ENCODE measurements around the gene ST6GALNAC5. TPM values are rescaled to one million over a fixed set of nuclear protein-coding genes. Genes with fewer than 3 reads are reported as not detected.

The ST6GALNAC5 gene
- total and polyA plus RNA-seq, 2 donors (not counting 3 experiments of a cell fraction or from before 2014, with no cell fraction given), result not detected

GRCh38 chr1:77060000-77060399 lies 192.7 kb downstream of the ST6GALNAC5 start:
- intact Hi-C loops (cut with micrococcal nuclease) (no loop called here), dilution Hi-C loops (cut with MboI; ENCODE audit: extremely low pct_ligation_motif_present, low sequenced_read_pairs) (no loop called here)
- no TSS peak for BruUV-seq (replicated peaks)
- Histone ChIP-seq H4K20me1 (replicated peaks; ENCODE audit: control insufficient read depth, extremely low read depth, insufficient read depth, low read length) (no peaks in the 10 kb centered on the region), H3K4me2 (ENCODE audit: insufficient read depth, low read length) (no peak overlapping the region), H2AFZ (ENCODE audit: low read depth, low read length) (no peak overlapping the region), H3K36me3 (ENCODE audit: control insufficient read depth in 2 of 2, extremely low read depth in 1 of 2, insufficient read depth in 2 of 2, low read length in 2 of 2) (no peaks in the 10 kb centered on the region), H3K9me1 (replicated peaks; ENCODE audit: control insufficient read depth, extremely low read depth, insufficient read depth, low read length) (no peaks in the 10 kb centered on the region), H3K79me2 (ENCODE audit: control insufficient read depth, insufficient read depth, low read length) (no peaks in the 10 kb centered on the region), H3K4me3 (replicated peaks in 1 of 3; ENCODE audit: insufficient read depth in 1 of 3, low read depth in 1 of 3, low read length in 3 of 3) (no peak overlapping the region), H3K9ac (replicated peaks; ENCODE audit: extremely low read depth, insufficient read depth, low read length) (no peak overlapping the region), H3K27ac (ENCODE audit: insufficient read depth, low read depth, low read length) (no peak overlapping the region), H3K4me1 (ENCODE audit: control insufficient read depth, extremely low read depth, insufficient read depth, low read length) (no peaks in the 10 kb centered on the region), H3K27me3 (ENCODE audit: control insufficient read depth in 2 of 2, insufficient read depth in 2 of 2, low read length in 2 of 2) (peaks cover 0 to 4% of the 10 kb centered on the region in 2 experiments), H3K9me3 (replicated peaks; ENCODE audit: control insufficient read depth, insufficient read depth, low read length) (no peaks in the 10 kb centered on the region)
- DNase-seq (ENCODE audit: low read depth, low spot score), result no peak
- POLR2A ChIA-PET, result no interaction called here
- TF ChIP-seq MYC (IDR thresholded peaks at IDR 0.05; ENCODE audit: low read depth, low read length) (no peak), EZH2 (IDR thresholded peaks at IDR 0.05; ENCODE audit: borderline replicate concordance, low read depth, low read length, severe bottlenecking) (no peak), POLR2AphosphoS5 (IDR thresholded peaks at IDR 0.05; ENCODE audit: insufficient read depth, low read depth, low read length) (no peak), JUN (IDR thresholded peaks at IDR 0.05; ENCODE audit: borderline replicate concordance, insufficient read depth, insufficient read length, low read depth) (no peak), MAX (IDR thresholded peaks at IDR 0.05; ENCODE audit: insufficient read depth, insufficient read length) (no peak), POLR2A (IDR thresholded peaks at IDR 0.05; ENCODE audit: low read depth, low read length) (no peak), CTCF (IDR thresholded peaks at IDR 0.05; ENCODE audit: extremely low read depth in 1 of 2, insufficient read depth in 1 of 2, low read depth in 1 of 2, low read length in 2 of 2) (no peak), FOS (IDR thresholded peaks at IDR 0.05; ENCODE audit: borderline replicate concordance, insufficient read depth, low read length) (no peak), GATA2 (IDR thresholded peaks at IDR 0.05; ENCODE audit: insufficient read depth, insufficient read length, low read depth, low read length) (no peak)
- no peak for FAIRE-seq
- CTCF ChIA-PET, result no interaction called here

Data from endothelial cell of umbilical vein (primary cell).